Measurements from ENCODE around the gene ADAM17.

ADAM17 gene

DNA sequence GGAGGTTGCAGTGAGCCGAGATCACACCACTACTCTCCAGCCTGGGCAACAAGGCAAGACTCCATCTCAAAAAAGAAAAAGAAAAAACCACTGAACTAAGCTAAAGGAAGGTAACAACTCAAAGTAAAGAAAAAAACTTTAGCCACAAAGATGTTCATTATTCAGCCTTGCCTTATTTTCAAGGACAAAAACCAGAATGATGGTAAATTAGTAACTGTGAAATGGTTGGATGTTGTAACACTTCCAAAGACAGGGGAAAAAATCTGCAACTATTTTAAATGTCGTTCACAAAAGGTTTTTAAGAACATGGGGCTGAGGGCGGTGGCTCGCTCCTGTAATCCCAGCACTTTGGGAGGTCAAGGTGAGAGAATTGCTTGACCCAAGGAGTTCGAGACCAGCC is 10.1 kb downstream of the ADAM17 start:
- Histone ChIP-seq H3K9ac (ENCODE audit: low read length in 2 of 2) (no peak overlapping the region), H3K27ac (ENCODE audit: low read length) (no peak overlapping the region), H3K4me1 (ENCODE audit: control insufficient read depth, insufficient read depth, low read length) (no peaks in the 10 kb centered on the region), H3K4me3 (ENCODE audit: low read length in 2 of 2) (no peak overlapping the region), H3K27me3 (ENCODE audit: control insufficient read depth in 1 of 2, insufficient read depth in 2 of 2, low read length in 2 of 2) (no peaks in the 10 kb centered on the region), H3K9me3 (ENCODE audit: control insufficient read depth in 2 of 2, low read length in 2 of 2) (no peaks in the 10 kb centered on the region), H3K36me3 (ENCODE audit: control insufficient read depth in 2 of 2, insufficient read depth in 2 of 2, low read length in 2 of 2) (peaks cover 0 to 2% of the 10 kb centered on the region in 2 donors)

DNA sequence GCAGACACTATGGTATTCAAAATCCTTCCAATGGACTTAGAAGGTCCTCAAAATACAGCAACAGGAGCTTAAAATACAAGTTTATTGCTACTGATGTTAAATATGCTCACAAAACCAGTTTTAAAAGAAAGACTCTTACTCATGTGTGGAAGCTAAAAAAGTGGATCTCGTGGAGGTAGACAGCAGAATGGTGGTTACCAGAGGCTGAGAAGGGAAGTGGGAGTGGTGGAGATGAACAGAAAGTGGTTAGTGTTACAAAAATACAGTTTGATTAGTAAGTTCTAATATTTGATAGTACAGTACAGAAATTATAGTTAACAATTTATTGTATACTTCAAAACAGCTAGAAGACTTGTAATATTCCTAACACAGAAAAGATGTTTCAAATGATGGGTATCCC is 12.1 kb downstream of the ADAM17 start:
- Histone ChIP-seq H3K9me3 (ENCODE audit: control insufficient read depth in 2 of 2, low read length in 2 of 2) (no peaks in the 10 kb centered on the region), H3K4me3 (ENCODE audit: low read length in 2 of 2) (no peak overlapping the region), H3K4me1 (ENCODE audit: control insufficient read depth, insufficient read depth, low read length) (no peaks in the 10 kb centered on the region), H3K9ac (ENCODE audit: low read length in 2 of 2) (no peak overlapping the region), H3K27me3 (ENCODE audit: control insufficient read depth in 1 of 2, insufficient read depth in 2 of 2, low read length in 2 of 2) (no peaks in the 10 kb centered on the region), H3K36me3 (ENCODE audit: control insufficient read depth in 2 of 2, insufficient read depth in 2 of 2, low read length in 2 of 2) (peaks cover 0 to 2% of the 10 kb centered on the region in 2 donors), H3K27ac (ENCODE audit: low read length) (no peak overlapping the region)

DNA sequence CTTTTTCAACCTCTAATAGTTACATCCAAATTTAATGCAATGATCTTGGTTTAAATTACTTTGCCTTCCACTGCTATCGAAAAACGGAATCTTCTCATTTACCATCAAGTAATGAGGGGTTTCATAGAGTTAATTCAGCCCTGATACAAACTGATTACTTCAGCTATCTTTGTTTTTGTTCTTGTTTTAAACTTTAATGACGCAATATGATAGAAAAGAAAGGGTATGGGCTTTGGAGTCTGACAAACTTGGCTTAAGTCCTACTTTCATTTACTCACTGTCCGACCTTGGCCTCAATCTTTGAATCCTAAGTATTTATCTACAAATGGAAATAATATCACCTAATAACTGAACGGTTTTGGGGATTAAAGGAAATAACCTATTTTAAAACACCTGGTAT is 16.1 kb downstream of the ADAM17 start:
- H3K4me1 ChIP-seq (ENCODE audit: control insufficient read depth, insufficient read depth, low read length) = no peaks in the 10 kb centered on the region
- no peak overlapping the region for H3K27ac ChIP-seq (ENCODE audit: low read length)
- no peak overlapping the region for H3K4me3 ChIP-seq (ENCODE audit: low read length in 2 of 2)
- H3K36me3 ChIP-seq (ENCODE audit: control insufficient read depth in 2 of 2, insufficient read depth in 2 of 2, low read length in 2 of 2) = peaks cover 0 to 2% of the 10 kb centered on the region in 2 donors
- H3K9ac ChIP-seq (ENCODE audit: low read length in 2 of 2) = no peak overlapping the region
- H3K27me3 ChIP-seq (ENCODE audit: control insufficient read depth in 1 of 2, insufficient read depth in 2 of 2, low read length in 2 of 2) = no peaks in the 10 kb centered on the region
- H3K9me3 ChIP-seq (ENCODE audit: control insufficient read depth in 2 of 2, low read length in 2 of 2) = no peaks in the 10 kb centered on the region

DNA sequence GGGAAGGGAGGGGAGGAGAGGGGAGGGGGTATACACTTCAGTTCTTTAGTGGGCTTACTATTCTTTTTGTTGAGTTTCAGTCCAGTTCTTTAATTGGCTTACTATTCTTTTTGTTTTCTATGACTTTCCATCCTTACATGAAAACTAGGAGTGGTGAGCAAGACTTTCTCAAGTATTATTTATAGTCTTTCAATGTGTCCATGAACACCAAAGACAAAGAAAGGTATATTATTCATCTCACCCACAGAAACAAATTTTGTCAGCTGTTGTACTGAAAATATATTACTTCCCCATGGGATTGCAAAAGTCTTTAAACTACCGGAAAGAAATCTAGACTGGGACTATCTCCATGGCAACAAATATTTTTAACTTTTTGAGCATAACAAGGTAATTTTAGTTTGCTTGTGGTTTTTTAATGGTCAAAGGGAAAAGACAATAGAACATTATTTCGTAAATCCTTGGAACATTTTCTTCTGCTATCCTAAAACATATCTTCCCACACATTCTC is 17.6 kb downstream of the ADAM17 start:
- Histone ChIP-seq H3K27me3 (ENCODE audit: control insufficient read depth in 1 of 2, insufficient read depth in 2 of 2, low read length in 2 of 2) (no peaks in the 10 kb centered on the region), H3K4me1 (ENCODE audit: control insufficient read depth, insufficient read depth, low read length) (no peaks in the 10 kb centered on the region), H3K27ac (ENCODE audit: low read length) (no peak overlapping the region), H3K9me3 (ENCODE audit: control insufficient read depth in 2 of 2, low read length in 2 of 2) (no peaks in the 10 kb centered on the region), H3K36me3 (ENCODE audit: control insufficient read depth in 2 of 2, insufficient read depth in 2 of 2, low read length in 2 of 2) (peaks cover 2 to 4% of the 10 kb centered on the region in 2 donors), H3K4me3 (ENCODE audit: low read length in 2 of 2) (no peak overlapping the region), H3K9ac (ENCODE audit: low read length in 2 of 2) (no peak overlapping the region)

DNA sequence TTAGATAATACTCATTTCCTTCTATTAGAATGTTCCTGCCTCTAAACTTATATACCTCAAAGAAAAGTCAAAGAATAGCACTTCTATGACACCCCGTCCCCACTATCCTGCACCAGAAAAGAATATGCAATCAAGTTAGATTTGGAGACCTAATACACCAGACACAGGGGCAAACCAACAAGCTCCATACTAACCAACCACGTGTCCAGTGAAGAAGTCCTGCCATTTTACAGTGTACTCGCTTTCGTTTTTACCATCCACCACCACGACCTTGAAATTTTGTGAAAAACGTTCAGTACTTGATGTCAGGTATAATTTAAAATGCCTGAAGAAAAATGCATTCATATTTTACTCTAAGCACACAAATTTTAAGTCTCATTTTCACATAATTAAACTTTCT is 19.1 kb downstream of the ADAM17 start:
- Histone ChIP-seq H3K36me3 (ENCODE audit: control insufficient read depth in 2 of 2, insufficient read depth in 2 of 2, low read length in 2 of 2) (peaks cover 2 to 4% of the 10 kb centered on the region in 2 donors), H3K27ac (ENCODE audit: low read length) (no peak overlapping the region), H3K4me3 (ENCODE audit: low read length in 2 of 2) (no peak overlapping the region), H3K4me1 (ENCODE audit: control insufficient read depth, insufficient read depth, low read length) (no peaks in the 10 kb centered on the region), H3K9ac (ENCODE audit: low read length in 2 of 2) (no peak overlapping the region), H3K27me3 (ENCODE audit: control insufficient read depth in 1 of 2, insufficient read depth in 2 of 2, low read length in 2 of 2) (no peaks in the 10 kb centered on the region), H3K9me3 (ENCODE audit: control insufficient read depth in 2 of 2, low read length in 2 of 2) (no peaks in the 10 kb centered on the region)

DNA sequence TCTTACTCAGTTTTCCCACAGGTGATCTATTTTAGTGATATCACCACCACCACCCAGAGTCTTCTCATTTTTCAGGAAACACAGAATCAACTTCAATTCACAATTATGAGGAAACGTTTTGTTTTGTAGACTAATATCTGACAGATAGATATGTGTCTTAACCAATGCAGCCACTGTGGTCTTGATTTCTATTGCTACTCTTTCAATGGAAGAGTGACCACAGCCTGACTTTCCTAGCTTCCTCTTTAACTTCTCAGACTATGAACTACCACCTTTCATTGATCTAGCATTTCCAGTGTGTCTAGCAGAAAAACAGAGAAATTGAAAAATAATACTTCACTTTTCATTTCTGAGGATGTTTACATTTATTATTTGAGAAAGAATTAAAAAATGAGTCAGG is 20.5 kb downstream of the ADAM17 start:
- H3K36me3 ChIP-seq (ENCODE audit: control insufficient read depth in 2 of 2, insufficient read depth in 2 of 2, low read length in 2 of 2) = peaks cover 0 to 4% of the 10 kb centered on the region in 2 donors

DNA sequence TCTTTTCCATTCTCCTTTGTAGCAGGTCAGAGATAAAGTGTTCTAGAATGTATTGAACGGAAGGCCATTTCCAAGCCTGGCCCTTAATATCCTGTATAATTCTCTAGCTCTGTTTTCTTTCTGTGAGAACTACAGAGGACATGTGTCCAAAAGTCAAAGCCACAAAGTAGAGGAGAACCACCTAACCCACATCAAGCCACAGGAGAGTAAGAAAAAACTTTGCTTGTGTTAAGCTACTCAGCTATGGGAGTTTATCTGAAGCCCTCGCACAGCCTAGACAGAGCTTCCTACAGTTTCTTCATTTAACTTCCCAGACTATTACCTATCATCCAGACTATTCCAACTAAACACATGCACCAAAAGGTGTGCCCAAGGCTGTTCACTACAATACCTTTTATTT is 22.0 kb downstream of the ADAM17 start:
- Histone ChIP-seq H3K4me3 (ENCODE audit: low read length in 2 of 2) (no peak overlapping the region), H3K4me1 (ENCODE audit: control insufficient read depth, insufficient read depth, low read length) (no peaks in the 10 kb centered on the region), H3K27me3 (ENCODE audit: control insufficient read depth in 1 of 2, insufficient read depth in 2 of 2, low read length in 2 of 2) (no peaks in the 10 kb centered on the region), H3K9ac (ENCODE audit: low read length in 2 of 2) (no peak overlapping the region), H3K9me3 (ENCODE audit: control insufficient read depth in 2 of 2, low read length in 2 of 2) (no peaks in the 10 kb centered on the region), H3K36me3 (ENCODE audit: control insufficient read depth in 2 of 2, insufficient read depth in 2 of 2, low read length in 2 of 2) (peaks cover 4 to 8% of the 10 kb centered on the region in 2 donors), H3K27ac (ENCODE audit: low read length) (no peak overlapping the region)

More for the DNA sequence above, 20.5 kb downstream of the ADAM17 start:
- Histone ChIP-seq H3K4me3 (ENCODE audit: low read length in 2 of 2) (no peak overlapping the region), H3K4me1 (ENCODE audit: control insufficient read depth, insufficient read depth, low read length) (no peaks in the 10 kb centered on the region), H3K9me3 (ENCODE audit: control insufficient read depth in 2 of 2, low read length in 2 of 2) (no peaks in the 10 kb centered on the region), H3K27me3 (ENCODE audit: control insufficient read depth in 1 of 2, insufficient read depth in 2 of 2, low read length in 2 of 2) (no peaks in the 10 kb centered on the region), H3K27ac (ENCODE audit: low read length) (no peak overlapping the region), H3K9ac (ENCODE audit: low read length in 2 of 2) (no peak overlapping the region)

DNA sequence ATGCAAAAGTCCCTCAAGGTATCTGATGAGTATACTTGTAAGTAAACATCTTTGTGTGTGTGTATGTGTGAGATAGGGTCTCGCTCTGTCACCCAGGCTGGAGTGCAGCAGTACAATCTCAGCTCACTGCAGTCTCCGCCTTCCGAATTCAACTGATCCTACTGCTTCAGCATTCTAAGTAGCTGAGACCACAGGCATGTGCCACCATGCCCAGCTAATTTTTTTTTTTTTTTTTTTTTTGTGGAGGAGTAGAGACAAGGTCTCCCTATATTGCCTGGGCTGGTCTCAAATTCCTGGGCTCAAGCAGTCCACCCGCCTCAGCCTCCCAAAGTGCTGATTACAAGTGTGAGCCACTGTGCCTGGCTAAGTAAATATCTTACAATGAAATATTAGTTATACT is 23.2 kb downstream of the ADAM17 start:
- no peaks in the 10 kb centered on the region for H3K9me3 ChIP-seq (ENCODE audit: control insufficient read depth in 2 of 2, low read length in 2 of 2)
- no peak overlapping the region for H3K27ac ChIP-seq (ENCODE audit: low read length)
- H3K27me3 ChIP-seq (ENCODE audit: control insufficient read depth in 1 of 2, insufficient read depth in 2 of 2, low read length in 2 of 2) = no peaks in the 10 kb centered on the region
- H3K4me3 ChIP-seq (ENCODE audit: low read length in 2 of 2) = no peak overlapping the region
- no peak overlapping the region for H3K9ac ChIP-seq (ENCODE audit: low read length in 2 of 2)
- no peaks in the 10 kb centered on the region for H3K4me1 ChIP-seq (ENCODE audit: control insufficient read depth, insufficient read depth, low read length)
- peaks cover 4 to 8% of the 10 kb centered on the region in 2 donors for H3K36me3 ChIP-seq (ENCODE audit: control insufficient read depth in 2 of 2, insufficient read depth in 2 of 2, low read length in 2 of 2)

DNA sequence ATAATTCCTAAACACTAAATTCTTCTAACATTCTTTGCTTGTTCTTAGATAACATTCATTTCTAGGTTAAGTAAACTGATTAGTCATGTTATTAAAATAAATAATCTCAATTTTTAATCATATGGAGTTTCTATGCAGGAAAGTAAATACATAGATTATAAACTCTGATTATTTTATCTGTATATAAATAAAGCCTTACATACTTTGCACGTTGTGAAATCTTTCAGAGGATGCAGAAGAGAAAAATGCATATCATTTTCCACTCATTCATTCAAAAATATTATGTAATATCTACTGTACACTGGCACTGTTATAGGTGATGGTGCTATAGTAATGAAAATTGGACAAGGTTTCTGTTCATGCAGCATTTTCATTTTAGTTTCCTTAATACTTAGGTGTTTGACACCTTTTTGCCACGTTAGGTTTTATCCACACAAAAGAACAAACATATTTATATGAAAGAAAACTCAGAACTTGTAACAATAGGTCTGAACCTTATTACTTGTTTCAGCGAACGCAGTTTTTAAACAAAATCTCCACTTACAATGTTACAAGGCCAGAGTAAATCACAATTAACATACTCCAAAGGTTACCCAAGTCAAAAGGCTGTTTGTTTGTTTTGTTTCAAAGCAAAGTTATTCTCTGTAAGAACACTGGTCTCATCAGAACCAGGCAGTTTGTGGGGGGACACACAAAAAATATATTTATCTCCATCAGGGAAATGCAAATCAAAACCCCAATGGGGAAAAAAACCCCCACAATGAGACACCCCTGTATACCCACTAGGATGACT is 27.4 kb downstream of the ADAM17 start:
- no peak overlapping the region for H3K27ac ChIP-seq (ENCODE audit: low read length)
- peaks cover 9 to 12% of the 10 kb centered on the region in 2 donors for H3K36me3 ChIP-seq (ENCODE audit: control insufficient read depth in 2 of 2, insufficient read depth in 2 of 2, low read length in 2 of 2)
- H3K4me3 ChIP-seq (ENCODE audit: low read length in 2 of 2) = no peak overlapping the region
- H3K9me3 ChIP-seq (ENCODE audit: control insufficient read depth in 2 of 2, low read length in 2 of 2) = no peaks in the 10 kb centered on the region
- no peaks in the 10 kb centered on the region for H3K4me1 ChIP-seq (ENCODE audit: control insufficient read depth, insufficient read depth, low read length)
- H3K27me3 ChIP-seq (ENCODE audit: control insufficient read depth in 1 of 2, insufficient read depth in 2 of 2, low read length in 2 of 2) = no peaks in the 10 kb centered on the region
- no peak overlapping the region for H3K9ac ChIP-seq (ENCODE audit: low read length in 2 of 2)

DNA sequence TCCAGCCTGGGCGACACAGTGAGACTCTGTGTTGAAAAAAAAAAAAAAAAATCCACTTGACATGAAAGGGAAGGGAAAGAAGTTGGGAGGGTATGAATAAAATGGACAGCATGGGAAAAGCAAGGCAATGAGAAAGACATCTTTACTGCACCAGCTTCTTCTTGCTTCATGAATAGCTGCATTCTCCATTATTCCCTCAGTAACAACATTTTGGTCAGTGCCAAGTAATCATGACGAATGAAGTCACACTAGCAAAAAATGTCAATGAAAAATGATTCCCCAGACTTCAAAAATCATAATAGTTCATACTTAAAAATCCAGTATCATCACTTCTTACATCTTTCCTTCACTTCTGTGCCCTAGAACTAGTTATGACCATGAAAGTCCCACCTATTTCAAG is 30.4 kb downstream of the ADAM17 start:
- Histone ChIP-seq H3K4me3 (ENCODE audit: low read length in 2 of 2) (no peak overlapping the region), H3K9ac (ENCODE audit: low read length in 2 of 2) (no peak overlapping the region), H3K27ac (ENCODE audit: low read length) (no peak overlapping the region), H3K27me3 (ENCODE audit: control insufficient read depth in 1 of 2, insufficient read depth in 2 of 2, low read length in 2 of 2) (no peaks in the 10 kb centered on the region), H3K9me3 (ENCODE audit: control insufficient read depth in 2 of 2, low read length in 2 of 2) (no peaks in the 10 kb centered on the region), H3K36me3 (ENCODE audit: control insufficient read depth in 2 of 2, insufficient read depth in 2 of 2, low read length in 2 of 2) (peaks cover 9 to 19% of the 10 kb centered on the region in 2 donors), H3K4me1 (ENCODE audit: control insufficient read depth, insufficient read depth, low read length) (no peaks in the 10 kb centered on the region)

DNA sequence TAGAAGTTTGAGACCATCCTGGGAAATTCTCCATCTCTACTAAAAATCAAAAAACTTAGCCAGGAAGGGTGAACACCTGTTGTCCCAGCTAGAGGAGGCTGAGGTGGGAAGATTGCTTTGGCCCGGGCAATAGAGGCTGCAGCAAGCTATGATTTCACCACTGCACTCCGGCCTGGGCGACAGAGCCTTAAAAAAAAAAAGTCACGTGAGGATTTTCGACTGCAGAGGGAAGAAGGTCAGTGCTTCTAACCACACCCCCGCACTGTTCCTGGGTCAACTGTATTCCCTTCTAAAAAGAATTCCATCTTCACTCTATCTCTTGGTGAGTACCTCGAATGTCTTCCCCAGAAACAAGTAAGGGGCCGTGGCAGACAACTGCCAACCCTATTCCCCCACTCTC is 31.3 kb downstream of the ADAM17 start:
- Histone ChIP-seq H3K4me1 (ENCODE audit: control insufficient read depth, insufficient read depth, low read length) (no peaks in the 10 kb centered on the region), H3K4me3 (ENCODE audit: low read length in 2 of 2) (no peak overlapping the region), H3K9me3 (ENCODE audit: control insufficient read depth in 2 of 2, low read length in 2 of 2) (no peaks in the 10 kb centered on the region), H3K27ac (ENCODE audit: low read length) (no peak overlapping the region), H3K27me3 (ENCODE audit: control insufficient read depth in 1 of 2, insufficient read depth in 2 of 2, low read length in 2 of 2) (no peaks in the 10 kb centered on the region), H3K36me3 (ENCODE audit: control insufficient read depth in 2 of 2, insufficient read depth in 2 of 2, low read length in 2 of 2) (peaks cover 13 to 25% of the 10 kb centered on the region in 2 donors), H3K9ac (ENCODE audit: low read length in 2 of 2) (no peak overlapping the region)
